Measurements from ENCODE around the gene RTL10. TPM values are rescaled to one million over a fixed set of nuclear protein-coding genes. Genes with fewer than 3 reads are reported as not detected.

The RTL10 gene
- total RNA-seq, 2 donors from 2014 or later = 15.7 to 41.9 TPM

DNA sequence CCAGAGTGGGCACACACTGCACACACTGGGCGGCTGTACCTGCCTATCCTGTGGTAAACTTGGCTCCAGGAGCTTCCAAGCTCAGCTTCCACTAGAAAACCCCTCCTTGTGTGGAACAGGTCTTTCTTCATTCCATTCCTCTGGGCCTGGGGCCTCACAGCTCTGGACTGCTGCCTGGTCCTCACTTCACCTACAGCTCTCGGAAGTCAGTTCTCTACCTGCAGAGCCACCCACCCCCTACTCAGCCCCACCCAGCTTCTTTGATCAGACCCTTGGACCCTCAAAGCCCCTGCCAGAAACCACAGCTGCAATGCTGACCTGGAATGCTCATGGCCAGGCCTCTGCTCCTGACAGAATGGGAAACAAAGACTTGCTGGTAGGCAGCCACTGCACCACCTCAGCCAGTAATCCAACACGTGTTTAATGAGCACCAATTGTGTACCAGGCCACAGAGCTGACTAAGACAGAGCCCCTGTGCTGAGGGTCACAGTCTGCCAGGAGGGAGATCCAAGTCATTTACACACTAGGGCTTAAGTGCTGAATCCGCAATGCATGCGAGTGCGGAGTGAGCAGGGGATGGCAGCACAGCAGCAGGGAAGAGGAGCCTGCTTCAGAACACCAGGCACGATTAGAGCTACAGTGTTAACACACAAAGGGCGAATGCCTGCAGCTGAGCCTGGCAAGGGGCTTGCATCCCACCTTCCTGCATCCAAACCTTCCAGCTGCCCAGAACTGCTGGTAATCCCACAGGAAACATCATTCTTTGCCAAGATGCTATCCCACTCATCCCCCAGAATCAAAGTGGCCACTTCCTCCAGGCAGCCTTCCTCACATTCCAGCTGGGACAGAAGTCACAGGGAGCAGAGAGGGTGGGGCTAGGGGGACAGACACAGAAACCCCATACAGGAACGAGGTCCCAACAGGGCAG lies 4.6 kb downstream of the RTL10 start:
- TF ChIP-seq POLR2A (IDR thresholded peaks at IDR 0.05) (no peak), POLR2AphosphoS5 (IDR thresholded peaks at IDR 0.05) (peak; percentile 87)
- TF ChIP-seq, protein P1, sequence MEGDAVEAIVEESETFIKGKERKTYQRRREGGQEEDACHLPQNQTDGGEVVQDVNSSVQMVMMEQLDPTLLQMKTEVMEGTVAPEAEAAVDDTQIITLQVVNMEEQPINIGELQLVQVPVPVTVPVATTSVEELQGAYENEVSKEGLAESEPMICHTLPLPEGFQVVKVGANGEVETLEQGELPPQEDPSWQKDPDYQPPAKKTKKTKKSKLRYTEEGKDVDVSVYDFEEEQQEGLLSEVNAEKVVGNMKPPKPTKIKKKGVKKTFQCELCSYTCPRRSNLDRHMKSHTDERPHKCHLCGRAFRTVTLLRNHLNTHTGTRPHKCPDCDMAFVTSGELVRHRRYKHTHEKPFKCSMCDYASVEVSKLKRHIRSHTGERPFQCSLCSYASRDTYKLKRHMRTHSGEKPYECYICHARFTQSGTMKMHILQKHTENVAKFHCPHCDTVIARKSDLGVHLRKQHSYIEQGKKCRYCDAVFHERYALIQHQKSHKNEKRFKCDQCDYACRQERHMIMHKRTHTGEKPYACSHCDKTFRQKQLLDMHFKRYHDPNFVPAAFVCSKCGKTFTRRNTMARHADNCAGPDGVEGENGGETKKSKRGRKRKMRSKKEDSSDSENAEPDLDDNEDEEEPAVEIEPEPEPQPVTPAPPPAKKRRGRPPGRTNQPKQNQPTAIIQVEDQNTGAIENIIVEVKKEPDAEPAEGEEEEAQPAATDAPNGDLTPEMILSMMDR (IDR thresholded peaks at IDR 0.05) = no peak
- Histone ChIP-seq H3K27ac (peak overlapping the region; percentile 58 to 91), H3K36me3 (peaks cover 0 to 17% of the 10 kb centered on the region in 2 donors), H3K9me3 (no peaks in the 10 kb centered on the region), H3K27me3 (replicated peaks; ENCODE audit: insufficient read depth) (no peaks in the 10 kb centered on the region), H3K4me1 (replicated peaks) (peaks cover 35% of the 10 kb centered on the region), H3K4me3 (no peak overlapping the region)
- 50% methylated on average over 9 of the region's 9 CpGs for WGBS
- intact Hi-C loops (cut with DNase I) = no loop called here
- DNase-seq (ENCODE audit: low spot score) = peak; percentile 90

DNA sequence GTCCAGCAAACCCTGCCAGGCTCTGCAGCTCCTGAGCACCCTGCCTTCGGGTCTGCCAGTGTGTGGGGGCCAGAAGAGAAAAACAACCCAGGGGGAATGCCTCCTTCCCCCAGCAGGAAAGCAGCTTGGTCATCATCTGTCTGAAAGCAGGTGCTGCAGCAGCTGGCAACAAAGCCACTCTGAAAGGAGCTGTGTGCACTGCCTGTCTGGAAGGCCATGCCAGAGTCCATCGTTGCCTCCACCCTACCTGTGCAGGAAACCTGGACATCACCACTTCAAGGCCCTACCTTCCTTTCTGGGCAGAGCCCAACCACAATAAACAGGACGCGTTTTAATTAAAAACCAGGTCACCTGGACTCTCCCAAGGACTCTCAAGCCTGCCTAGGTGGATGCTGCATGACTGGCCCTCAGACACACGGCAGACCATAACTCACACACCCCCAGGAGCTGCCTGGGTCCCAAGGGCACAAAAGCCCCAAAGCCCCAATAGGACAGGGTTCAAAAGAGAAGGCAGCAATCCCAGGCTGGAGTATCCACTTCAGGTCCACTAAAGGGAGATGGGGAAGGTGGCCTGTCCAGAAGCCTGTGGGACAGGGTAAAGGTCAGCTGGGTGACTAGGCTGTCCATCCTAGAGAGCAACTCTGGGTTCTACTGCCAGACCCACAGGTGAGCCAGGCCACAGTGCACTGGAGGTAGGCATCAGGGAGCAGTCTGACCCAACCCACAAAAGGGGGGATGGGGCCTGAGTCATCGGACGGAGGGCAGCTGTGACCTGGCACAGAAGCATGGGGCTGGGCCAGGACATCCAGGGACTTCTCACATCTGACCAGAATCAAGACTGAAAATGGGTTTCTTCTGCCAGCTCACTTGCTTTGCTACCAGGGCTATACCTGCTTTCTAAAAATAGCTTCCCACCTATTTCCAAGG lies 6.1 kb downstream of the RTL10 start:
- intact Hi-C loops (cut with DNase I) = no loop called here
- Histone ChIP-seq H3K4me3 (no peak overlapping the region), H3K27ac (peak overlapping the region; percentile 58 to 91), H3K36me3 (peaks cover 0 to 17% of the 10 kb centered on the region in 2 donors), H3K9me3 (no peaks in the 10 kb centered on the region), H3K27me3 (replicated peaks; ENCODE audit: insufficient read depth) (no peaks in the 10 kb centered on the region), H3K4me1 (replicated peaks) (peaks cover 43% of the 10 kb centered on the region)
- no peak for DNase-seq (ENCODE audit: low spot score)
- 72% methylated on average over 7 of the region's 7 CpGs for WGBS
- TF ChIP-seq POLR2A (IDR thresholded peaks at IDR 0.05) (no peak), POLR2AphosphoS5 (IDR thresholded peaks at IDR 0.05) (no peak)
- TF ChIP-seq, protein P1 (IDR thresholded peaks at IDR 0.05) = no peak

DNA sequence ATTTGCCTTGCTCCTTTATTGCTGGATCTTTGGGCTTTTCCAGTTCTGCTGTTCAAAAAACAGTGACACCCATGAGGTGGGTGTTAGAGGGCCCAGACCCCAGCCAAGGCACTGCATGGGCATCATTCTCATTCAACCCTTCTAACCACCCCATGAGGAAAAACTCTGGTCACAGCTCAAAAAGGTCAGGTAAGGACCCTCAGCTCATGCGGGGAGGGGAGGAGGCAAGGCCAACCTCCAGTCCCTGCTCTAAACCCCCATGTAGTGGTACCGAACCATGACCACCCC lies 7.4 kb downstream of the RTL10 start:
- DNase-seq (ENCODE audit: low spot score) = no peak
- 95% methylated on average over 2 of the region's 2 CpGs for WGBS
- Histone ChIP-seq H3K9me3 (no peaks in the 10 kb centered on the region), H3K4me1 (replicated peaks) (peaks cover 32% of the 10 kb centered on the region), H3K27ac (no peak overlapping the region), H3K36me3 (peaks cover 0 to 17% of the 10 kb centered on the region in 2 donors), H3K27me3 (replicated peaks; ENCODE audit: insufficient read depth) (no peaks in the 10 kb centered on the region), H3K4me3 (no peak overlapping the region)
- intact Hi-C loops (cut with DNase I) = no loop called here
- TF ChIP-seq POLR2AphosphoS5 (IDR thresholded peaks at IDR 0.05) = no peak
- TF ChIP-seq, protein P1 (IDR thresholded peaks at IDR 0.05) = no peak
- TF ChIP-seq POLR2A (IDR thresholded peaks at IDR 0.05) = no peak

DNA sequence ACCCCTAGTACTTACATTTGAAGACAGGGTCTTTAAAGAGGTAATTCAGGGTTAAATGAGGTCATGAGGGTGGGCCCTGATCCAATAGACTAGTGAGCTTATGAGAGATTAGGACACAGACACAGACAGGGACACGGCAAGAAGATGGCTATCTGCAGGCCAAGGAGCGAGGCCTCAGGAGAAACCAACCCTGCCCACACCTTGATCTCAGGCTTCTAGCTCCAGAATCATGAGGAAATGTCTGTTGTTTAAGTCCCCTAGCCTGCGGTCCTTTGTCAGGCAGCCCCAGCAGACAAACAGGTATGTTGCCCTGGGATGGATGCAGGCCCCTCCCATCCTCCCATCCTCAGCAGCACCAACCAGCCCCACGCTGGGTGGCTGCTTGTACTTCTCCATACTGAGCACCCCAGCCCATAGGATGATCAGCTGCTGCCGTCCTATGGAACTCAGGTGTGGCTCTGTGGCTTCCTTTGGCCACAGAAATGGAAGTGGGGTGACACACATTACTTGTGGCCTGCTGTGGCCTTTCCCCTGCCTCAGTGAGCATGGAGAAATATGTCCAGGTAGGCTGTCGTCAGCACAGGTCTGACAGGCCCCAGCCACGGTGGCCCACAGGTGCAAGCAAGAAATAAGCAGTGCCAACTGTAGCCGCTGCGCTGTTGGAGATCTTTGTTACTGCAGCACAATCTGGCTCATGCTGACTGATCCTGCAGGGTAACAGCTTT lies 7.9 kb downstream of the RTL10 start:
- Histone ChIP-seq H3K9me3 (no peaks in the 10 kb centered on the region), H3K36me3 (peaks cover 0 to 15% of the 10 kb centered on the region in 2 donors), H3K4me1 (replicated peaks) (peaks cover 32% of the 10 kb centered on the region), H3K27me3 (replicated peaks; ENCODE audit: insufficient read depth) (no peaks in the 10 kb centered on the region), H3K4me3 (no peak overlapping the region), H3K27ac (no peak overlapping the region)
- TF ChIP-seq, protein P1 (IDR thresholded peaks at IDR 0.05) = no peak
- TF ChIP-seq POLR2A (IDR thresholded peaks at IDR 0.05) = no peak
- no peak for TF ChIP-seq POLR2AphosphoS5 (IDR thresholded peaks at IDR 0.05)
- DNase-seq (ENCODE audit: low spot score) = no peak
- 91% methylated on average over 9 of the region's 9 CpGs for WGBS
- intact Hi-C loops (cut with DNase I) = no loop called here
